GM12801 (cell line): ENCODE measurements around the gene FMNL2.

ENCODE experiments used
- TF ChIP-seq, protein P1 (sequence below): IDR thresholded peaks from one replicate; pipeline ENCODE4 v1.5.1; 2011; ENCODE audit warnings: control low read depth; ENCODE audit not compliant: insufficient read length; ENCODE audit errors: extremely low read depth

FMNL2 gene

DNA sequence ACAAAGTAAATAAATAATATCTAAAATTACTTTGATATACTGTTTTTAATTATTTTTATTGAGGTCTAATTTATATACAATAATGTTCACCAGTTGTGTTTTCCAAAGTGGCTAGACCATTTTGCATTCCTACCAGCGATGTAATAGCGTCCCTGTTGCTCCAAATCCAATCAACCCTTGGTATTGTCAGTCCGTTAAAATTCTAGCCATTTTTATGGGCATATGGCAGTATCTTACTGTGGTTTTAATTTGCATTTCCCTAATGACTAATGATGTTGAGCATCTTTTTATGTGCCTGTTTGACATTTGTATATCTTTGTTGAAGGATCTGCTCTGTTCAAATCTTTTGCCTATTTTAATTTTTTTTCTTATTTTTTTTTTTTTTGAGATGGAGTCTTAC is 197.3 kb downstream of the FMNL2 start:
- TF ChIP-seq, protein P1, sequence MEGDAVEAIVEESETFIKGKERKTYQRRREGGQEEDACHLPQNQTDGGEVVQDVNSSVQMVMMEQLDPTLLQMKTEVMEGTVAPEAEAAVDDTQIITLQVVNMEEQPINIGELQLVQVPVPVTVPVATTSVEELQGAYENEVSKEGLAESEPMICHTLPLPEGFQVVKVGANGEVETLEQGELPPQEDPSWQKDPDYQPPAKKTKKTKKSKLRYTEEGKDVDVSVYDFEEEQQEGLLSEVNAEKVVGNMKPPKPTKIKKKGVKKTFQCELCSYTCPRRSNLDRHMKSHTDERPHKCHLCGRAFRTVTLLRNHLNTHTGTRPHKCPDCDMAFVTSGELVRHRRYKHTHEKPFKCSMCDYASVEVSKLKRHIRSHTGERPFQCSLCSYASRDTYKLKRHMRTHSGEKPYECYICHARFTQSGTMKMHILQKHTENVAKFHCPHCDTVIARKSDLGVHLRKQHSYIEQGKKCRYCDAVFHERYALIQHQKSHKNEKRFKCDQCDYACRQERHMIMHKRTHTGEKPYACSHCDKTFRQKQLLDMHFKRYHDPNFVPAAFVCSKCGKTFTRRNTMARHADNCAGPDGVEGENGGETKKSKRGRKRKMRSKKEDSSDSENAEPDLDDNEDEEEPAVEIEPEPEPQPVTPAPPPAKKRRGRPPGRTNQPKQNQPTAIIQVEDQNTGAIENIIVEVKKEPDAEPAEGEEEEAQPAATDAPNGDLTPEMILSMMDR: no peak

- TF ChIP-seq, protein P1: no peak
These were observed 199.6 kb downstream of the FMNL2 start for GRCh38 chr2:152534460-152535135.

DNA sequence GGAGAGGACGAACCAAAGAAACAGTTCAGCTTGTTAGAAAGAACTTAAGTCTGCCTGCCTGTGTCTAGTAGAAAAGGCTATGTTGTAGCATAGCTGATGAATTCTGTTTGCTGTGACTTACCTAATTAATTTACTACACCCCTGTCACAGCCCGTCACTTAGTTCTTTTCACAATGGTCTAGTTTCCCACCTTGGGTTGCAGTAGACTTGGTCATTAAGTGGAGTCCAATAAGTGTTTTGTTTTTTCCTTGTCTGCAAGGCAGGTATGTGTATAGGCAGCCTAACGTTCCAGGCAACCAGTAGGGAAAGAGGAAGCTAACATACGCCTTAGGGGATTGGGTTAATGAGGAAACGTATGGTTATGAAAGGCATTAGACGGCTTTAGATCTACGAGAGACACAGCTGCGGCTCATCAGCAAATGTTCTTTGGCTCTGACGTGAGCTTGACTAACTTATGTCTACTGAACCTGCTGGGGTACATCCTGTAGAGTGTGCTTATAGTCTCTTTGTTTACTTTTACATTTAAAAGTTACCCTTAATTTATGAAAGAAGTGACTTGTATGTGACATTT is 202.2 kb downstream of the FMNL2 start:
- TF ChIP-seq, protein P1: no peak

DNA sequence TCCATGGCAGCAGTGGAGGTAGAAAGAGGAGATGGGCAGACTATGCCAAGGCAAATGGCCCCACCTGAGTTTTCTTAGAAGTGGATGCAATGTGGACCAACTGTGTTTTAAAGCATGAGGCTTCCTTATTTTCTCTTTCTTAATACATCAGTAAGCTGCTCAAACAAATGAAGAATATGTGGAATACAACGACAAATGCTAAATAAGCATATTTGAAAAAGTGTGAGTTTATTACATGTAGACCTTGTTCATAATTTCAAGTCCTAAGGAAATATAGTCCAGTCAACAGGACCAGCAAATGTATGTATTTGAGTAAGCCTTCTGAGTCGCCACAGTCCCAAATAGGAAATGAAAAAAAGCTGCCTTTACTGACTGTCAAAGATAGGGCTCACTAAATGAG is 204.4 kb downstream of the FMNL2 start:
- TF ChIP-seq, protein P1: no peak

DNA sequence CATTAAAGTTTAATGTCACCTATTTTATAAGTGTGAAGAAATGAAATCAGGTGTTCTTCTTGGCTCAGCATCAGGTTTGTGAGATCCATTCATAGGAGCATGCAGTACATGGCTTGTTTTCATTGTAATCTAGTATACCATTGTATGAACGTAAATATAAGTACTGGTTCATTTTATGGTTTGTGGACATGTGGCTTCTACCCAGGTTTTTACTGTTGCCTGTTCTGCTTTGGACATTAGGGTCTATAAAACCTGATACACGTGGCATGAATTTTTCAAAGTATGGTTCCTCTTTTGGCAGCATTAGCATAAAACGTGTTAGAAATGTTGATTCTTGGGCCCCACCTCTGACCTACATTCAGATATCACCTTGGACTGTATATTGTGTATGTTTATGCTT is 206.7 kb downstream of the FMNL2 start:
- TF ChIP-seq, protein P1: no peak

- TF ChIP-seq, protein P1: no peak
These were observed 207.5 kb downstream of the FMNL2 start for GRCh38 chr2:152542337-152542994.

- TF ChIP-seq, protein P1: no peak
These were observed 208.1 kb downstream of the FMNL2 start for GRCh38 chr2:152542995-152543481.
